Measurements from ENCODE around the gene ATXN1. TPM values are rescaled to one million over a fixed set of nuclear protein-coding genes. Genes with fewer than 3 reads are reported as not detected.
"Not testable (repeated sequence)": the region's sequence is repeated elsewhere in the genome, so short reads cannot be mapped to it uniquely, and the experiment has no call there.

Gene ATXN1
- total RNA-seq, 1 donor from 2014 or later: 6.1 TPM

DNA sequence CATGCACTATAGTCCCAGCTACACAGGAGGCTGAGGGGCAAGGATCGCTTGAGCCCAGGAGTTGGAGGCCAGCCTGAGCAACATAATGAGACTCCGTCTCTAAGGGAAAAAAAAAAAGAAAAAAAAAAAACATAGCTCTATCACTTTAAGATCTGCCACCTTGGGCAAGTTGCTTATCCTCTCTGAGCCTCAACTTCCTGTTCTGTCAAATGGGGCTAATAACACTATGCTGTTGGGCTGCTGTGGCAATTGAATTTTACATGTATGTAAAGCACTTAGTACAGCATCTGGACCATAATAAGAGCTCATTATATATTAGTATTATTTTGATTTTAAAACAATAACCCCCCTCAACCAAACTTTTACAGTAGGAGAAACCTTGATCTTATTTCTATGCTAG is 141.5 kb downstream of the ATXN1 start:
- DNase-seq (ENCODE audit: low read depth): no peak
- H3K4me3 ChIP-seq (ENCODE audit: low read depth, low read length): no peak overlapping the region
- no peak for TF ChIP-seq CTCF (conservative IDR thresholded peaks at IDR 0.05; ENCODE audit: low read depth, low read length)

DNA sequence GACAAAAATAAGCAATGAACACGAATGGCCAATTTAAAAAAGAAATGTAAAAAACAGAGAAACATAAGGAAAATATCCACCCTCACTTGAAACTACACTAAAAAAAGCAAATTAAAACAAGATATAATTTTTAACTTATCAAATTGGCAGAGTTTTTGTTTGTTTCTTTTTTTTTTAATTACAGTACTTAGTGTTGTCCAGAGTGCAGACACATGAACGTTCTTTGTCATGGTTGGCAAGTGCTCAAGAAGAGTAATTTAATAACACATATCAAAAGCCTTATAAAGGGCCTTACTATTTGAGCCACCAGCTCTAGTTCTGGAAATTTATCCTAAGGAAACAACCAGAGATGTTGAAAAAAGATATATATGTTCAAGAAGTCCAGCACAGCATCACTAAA is 142.3 kb downstream of the ATXN1 start:
- TF ChIP-seq CTCF (conservative IDR thresholded peaks at IDR 0.05; ENCODE audit: low read depth, low read length): no peak
- DNase-seq (ENCODE audit: low read depth): no peak

GRCh38 chr6:16615215-16615614 is 146.0 kb downstream of the ATXN1 start:
- H3K4me3 ChIP-seq (ENCODE audit: low read depth, low read length); DNase-seq (ENCODE audit: low read depth): not testable (repeated sequence)

More for the DNA sequence above, 142.3 kb downstream of the ATXN1 start:
- H3K4me3 ChIP-seq (ENCODE audit: low read depth, low read length): no peak overlapping the region

DNA sequence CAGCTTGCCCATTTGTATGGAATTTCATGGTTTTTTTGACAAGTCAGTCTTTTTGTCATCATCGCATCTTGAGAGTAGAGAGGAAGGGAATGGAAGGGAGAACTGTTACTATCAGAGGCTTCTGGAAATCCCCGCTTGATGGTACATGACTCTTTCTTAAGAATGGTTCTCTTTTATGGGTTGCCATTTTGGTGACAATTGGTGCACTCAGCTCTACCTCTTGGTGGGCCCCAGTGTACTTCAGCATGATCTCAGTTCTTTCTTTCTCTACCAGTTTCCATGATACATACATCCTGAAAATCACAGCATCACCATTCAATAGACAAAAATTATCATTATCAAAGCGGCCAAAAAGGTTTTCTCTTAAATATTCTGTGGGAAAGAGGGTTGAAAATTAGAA is 147.1 kb downstream of the ATXN1 start:
- not testable (repeated sequence) for DNase-seq (ENCODE audit: low read depth); H3K4me3 ChIP-seq (ENCODE audit: low read depth, low read length)

DNA sequence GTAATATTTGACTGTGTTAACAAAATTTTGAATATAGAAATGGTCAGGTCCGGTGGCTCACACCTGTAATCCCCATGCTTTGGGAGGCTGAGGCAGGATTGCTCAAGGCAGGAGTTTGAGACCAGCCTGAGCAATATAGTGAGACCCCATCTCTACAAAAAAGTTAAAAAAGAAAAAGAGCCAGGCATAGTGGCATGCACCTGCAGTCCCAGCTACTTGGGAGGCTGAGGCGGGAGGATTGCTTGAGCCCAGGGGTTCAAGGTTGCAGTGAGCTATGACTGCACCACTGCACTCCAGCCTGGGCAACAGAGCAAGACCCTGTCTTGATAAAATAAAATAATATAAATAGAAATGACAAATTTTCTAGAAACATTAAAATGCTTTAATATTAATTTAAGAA is 147.8 kb downstream of the ATXN1 start:
- DNase-seq (ENCODE audit: low read depth); H3K4me3 ChIP-seq (ENCODE audit: low read depth, low read length): not testable (repeated sequence)

DNA sequence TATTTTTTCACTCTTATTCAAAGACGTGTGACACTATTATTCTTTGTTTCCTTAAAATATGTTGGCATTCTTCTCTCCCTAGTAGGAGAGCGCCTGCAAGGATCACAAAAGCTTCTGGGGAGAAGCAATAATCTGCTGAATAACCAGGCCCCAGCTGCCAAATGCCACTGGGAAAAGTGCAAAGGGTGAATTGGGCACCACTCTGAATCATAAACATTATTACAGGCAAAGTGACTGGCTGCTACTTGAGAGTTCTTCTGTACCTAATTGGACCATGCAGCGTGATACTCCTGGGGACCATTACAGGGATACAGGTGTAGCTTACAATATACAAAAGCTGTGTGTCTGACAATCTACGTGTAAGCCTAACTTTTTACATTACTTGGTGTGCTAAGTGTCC is 152.8 kb downstream of the ATXN1 start:
- no peak overlapping the region for H3K4me3 ChIP-seq (ENCODE audit: low read depth, low read length)
- no peak for DNase-seq (ENCODE audit: low read depth)
- no peak for TF ChIP-seq CTCF (conservative IDR thresholded peaks at IDR 0.05; ENCODE audit: low read depth, low read length)

- DNase-seq (ENCODE audit: low read depth): no peak
- TF ChIP-seq CTCF (conservative IDR thresholded peaks at IDR 0.05; ENCODE audit: low read depth, low read length): no peak
- H3K4me3 ChIP-seq (ENCODE audit: low read depth, low read length): no peak overlapping the region
These were observed 159.2 kb downstream of the ATXN1 start for GRCh38 chr6:16602035-16602434.

- H3K4me3 ChIP-seq (ENCODE audit: low read depth, low read length): no peak overlapping the region
- no peak for DNase-seq (ENCODE audit: low read depth)
- TF ChIP-seq CTCF (conservative IDR thresholded peaks at IDR 0.05; ENCODE audit: low read depth, low read length): no peak
These were observed 160.6 kb downstream of the ATXN1 start for GRCh38 chr6:16600701-16601100.

DNA sequence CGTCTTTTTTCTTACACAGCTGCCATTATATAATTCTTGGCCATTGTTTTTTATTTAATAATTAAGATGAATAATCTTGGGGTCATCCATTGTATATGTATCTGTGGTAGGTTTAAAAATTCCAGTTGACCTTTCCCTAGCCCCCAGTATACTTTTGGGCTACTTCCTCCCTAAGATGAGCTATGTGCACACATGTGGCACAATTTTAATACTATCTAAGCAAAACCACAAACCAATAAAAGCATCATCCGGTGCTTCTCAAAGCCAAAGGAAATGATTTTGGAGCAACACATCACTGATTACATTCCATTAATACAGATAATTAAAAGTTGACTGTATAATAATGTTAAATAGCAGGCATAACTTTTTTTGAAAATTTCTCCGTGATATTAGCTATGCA is 161.2 kb downstream of the ATXN1 start:
- no peak overlapping the region for H3K4me3 ChIP-seq (ENCODE audit: low read depth, low read length)
- no peak for DNase-seq (ENCODE audit: low read depth)
- TF ChIP-seq CTCF (conservative IDR thresholded peaks at IDR 0.05; ENCODE audit: low read depth, low read length): no peak

All from epithelial cell of proximal tubule (primary cell).